Stimulated activated CD4-positive, alpha-beta T cell treated with anti-CD3 and anti-CD28 coated beads, Interleukin-1b, Interleukin-23, amount 100 ng/mL, for 1 hour (primary cell): ENCODE measurements around the gene ELOF1.
"Not testable (repeated sequence)": the region's sequence is repeated elsewhere in the genome, so short reads cannot be mapped to it uniquely, and the experiment has no call there.

Experiments used
- DNase-seq, 2 donors: peaks; one replicate each; pipeline ENCODE4 v3.0.0-alpha.2; 2020; ENCODE audit warnings: low read depth in 2 of 2

ELOF1 gene

DNA sequence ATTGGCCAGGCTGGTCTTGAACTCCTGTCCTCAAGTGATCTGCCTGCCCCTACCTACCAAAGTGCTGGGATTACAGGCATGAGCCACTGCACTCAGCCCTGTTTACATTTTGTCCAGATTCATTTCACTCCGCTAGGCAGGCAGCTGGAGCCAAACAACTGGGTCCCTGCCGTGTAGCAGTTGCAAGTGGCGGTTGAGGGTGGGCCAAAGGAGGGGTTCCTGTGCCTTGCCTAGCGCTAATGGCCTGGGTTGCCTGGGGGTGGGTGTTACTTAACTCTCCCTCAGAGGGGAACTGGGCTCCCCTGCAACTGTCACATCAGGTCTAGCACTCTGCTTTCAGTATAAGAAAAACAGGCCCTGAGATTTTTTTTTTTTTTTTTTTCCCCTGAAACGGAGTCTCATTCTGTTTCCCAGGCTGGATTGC, 11.0 kb upstream of the ELOF1 start:
- no peak for DNase-seq

- no peak for DNase-seq
These were observed 7.1 kb upstream of the ELOF1 start for GRCh38 chr19:11566164-11566563.

GRCh38 chr19:11565649-11565980, 6.6 kb upstream of the ELOF1 start:
- not testable (repeated sequence) for DNase-seq

GRCh38 chr19:11564082-11564807, 5.2 kb upstream of the ELOF1 start:
- not testable (repeated sequence) for DNase-seq

DNA sequence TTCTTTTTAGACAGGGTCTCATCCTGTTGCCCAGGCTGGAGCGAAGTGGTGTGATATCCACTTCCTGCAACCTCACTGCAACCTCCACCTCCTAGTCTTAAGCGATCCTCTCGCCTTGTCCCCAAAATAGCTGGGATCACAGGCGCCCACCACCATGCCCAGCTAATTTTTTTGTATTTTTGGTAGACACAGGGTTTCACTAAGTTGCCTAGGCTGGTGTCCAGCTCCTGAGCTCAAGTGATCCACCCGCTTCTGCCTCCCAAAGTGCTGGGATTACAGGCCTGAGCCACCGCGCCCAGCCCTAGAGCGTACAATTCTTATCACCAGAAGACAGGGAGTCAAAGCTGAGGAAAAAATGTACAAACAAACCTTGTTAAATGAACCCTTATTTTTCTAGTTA, 4.5 kb upstream of the ELOF1 start:
- DNase-seq = no peak

DNA sequence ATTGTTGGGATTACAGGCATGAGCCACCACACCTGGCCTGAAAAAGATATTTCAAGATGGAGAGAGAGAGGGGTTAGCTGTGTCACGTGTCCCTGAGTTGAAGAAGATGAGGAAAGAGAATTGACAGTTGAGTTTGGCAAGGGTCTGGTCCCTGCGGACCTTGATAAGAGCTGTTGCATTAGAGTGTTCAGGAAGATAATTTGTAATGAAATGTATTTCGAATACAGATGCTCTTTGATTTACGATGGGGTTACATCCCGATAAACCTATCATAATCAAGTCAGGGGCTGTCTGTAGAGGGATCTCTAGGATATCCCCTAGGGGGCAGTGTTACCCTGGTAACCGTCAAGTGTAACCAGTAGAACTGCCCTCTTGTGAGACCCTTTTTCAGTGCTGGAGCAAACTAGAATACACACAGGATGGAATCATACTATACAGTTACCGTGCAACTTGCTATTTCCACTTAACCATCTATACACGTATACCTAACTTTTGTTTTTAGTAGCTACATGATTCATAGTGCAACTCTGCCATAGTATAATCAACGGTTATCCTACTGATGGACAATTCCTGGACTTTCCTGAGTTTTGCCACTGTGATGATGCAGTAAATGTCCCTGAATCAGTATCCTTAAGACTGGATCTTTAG, 1.5 kb upstream of the ELOF1 start:
- no peak for DNase-seq

GRCh38 chr19:11556634-11557420, 2.2 kb downstream of the ELOF1 start:
- no peak for DNase-seq

GRCh38 chr19:11555246-11555645, 3.8 kb downstream of the ELOF1 start:
- no peak for DNase-seq

GRCh38 chr19:11554160-11554559, 4.9 kb downstream of the ELOF1 start:
- DNase-seq = no peak

GRCh38 chr19:11552666-11553372, 6.2 kb downstream of the ELOF1 start:
- no peak for DNase-seq

GRCh38 chr19:11551603-11552235, 7.3 kb downstream of the ELOF1 start:
- no peak for DNase-seq

GRCh38 chr19:11550265-11550664, 8.8 kb downstream of the ELOF1 start:
- no peak for DNase-seq

DNA sequence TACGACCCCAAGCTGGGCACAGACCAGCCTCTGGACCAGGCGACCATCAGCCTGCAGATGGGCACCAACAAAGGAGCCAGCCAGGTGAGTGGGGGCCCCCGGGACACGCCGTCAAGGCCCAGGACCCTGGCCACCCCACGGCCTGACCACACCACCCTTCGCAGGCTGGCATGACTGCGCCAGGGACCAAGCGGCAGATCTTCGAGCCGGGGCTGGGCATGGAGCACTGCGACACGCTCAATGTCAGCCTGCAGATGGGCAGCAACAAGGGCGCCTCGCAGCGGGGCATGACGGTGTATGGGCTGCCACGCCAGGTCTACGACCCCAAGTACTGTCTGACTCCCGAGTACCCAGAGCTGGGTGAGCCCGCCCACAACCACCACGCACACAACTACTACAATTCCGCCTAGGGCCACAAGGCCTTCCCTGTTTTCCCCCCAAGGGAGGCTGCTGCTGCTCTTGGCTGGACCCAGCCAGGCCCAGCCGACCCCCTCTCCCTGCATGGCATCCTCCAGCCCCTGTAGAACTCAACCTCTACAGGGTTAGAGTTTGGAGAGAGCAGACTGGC, 9.6 kb downstream of the ELOF1 start:
- no peak for DNase-seq

DNA sequence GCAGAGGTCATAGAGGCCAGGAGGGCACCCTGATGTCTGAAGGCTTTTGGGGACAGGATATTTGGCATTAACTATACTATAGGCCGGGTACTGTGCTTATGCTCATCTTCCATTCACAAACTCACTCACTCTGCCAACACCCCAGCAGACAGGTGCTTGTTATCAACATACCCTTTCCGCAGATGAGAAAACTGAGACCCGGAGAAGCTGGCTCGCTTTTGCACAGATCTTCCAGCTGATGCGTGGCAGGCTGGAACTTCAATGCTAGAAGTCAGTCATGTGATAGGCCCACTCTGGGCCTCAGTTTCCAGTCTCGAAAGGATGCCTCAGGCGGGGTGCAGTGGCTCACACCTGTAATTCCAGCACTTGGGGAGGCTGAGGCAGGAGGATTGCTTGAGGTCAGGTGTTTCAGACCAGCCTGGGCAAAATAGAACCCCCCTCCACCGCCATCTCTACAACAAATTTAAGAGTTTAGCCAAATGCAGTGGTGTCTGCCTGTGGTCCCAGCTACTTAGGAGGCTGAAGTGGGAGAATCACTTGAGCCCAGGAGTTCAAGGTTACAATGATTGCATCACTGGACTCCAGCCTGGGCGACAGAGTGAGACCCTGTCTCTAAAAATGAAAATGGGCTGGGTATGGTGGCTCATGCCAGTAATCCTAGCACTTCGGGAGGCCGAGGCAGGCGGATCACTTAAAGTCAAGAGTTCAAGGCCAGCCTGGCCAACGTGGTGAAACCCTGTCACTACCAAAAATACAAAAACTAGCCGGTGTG, 10.9 kb downstream of the ELOF1 start:
- no peak for DNase-seq

DNA sequence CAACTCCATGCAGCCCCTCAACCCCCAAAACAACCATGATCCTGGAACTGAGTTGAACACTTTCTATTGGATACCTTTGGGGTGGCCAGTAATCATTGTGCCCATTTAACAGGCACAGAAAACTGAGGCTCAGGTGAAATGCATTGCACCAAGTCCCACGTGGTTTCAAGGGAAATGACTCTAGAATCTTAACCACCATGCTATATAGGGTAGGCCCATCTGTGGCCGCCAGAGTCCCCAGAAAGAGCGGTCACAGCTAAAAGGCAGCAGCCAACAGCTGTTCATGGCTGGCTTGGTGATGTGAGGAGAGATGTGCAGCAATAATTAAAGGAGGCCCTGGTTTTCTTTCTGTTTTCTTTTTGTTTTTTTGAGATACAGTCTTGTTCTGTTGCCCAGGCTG, 17.8 kb downstream of the ELOF1 start:
- no peak for DNase-seq

GRCh38 chr19:11540645-11541044, 18.4 kb downstream of the ELOF1 start:
- DNase-seq = no peak

DNA sequence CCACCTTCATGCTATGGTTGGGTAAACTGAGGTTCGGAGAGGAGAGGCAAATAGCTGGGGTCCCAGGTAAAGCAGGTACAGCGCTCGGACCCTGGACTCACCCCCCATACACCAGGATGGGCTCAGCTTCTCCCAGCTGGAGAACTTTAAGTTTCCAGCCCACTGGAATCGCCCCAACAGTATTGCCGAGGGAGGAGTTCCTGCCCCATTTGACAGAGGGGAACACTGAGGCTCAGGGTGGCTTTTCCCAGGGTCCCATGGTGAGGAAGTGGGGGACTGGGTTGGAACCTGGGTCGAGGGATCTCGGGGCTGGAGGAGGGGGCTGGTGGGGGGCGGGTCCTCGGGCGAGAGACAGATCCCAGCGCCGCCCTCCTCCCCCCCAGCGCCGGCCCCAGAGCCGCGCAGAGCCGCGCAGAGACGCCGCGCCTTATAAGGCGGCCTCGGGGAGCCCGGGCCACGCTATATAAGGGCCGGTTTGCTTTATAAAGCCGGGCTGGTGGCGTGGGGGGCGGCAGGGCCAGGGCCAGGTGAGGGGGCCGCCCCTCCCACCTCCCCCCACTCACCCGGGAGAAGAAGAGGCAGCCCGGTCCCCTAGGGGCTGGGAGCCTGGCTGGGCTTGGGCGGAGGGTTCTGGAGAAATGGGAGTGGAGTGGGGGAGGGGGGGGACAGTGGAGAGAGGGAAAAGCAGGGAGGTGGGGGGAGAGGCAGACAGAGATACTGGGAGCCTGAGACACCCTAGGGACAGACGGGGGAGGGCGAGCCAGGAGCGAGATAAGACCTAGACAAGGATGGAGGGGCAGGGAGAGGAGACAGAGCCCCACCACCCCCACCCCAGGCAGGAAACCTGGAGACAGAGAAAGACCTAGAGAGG, 19.3 kb downstream of the ELOF1 start:
- no peak for DNase-seq

- no peak for DNase-seq
These were observed 20.6 kb downstream of the ELOF1 start, which contains the start of gene CNN1 for GRCh38 chr19:11538232-11539036. Gene CNN1, plus strand, starts transcription at chr19:11538851. Its CDS starts 77 bp downstream, at chr19:11538928.
